Activated CD4-positive, alpha-beta T cell treated with anti-CD3 and anti-CD28 coated beads, Interleukin-2, amount 50 U/mL, for 4 hours (primary cell): ENCODE measurements around the gene E2F2.

ENCODE experiments used
- DNase-seq, 2 experiments: peaks; one replicate each; pipeline ENCODE4 v3.0.0-alpha.2; 2020

The E2F2 gene

DNA sequence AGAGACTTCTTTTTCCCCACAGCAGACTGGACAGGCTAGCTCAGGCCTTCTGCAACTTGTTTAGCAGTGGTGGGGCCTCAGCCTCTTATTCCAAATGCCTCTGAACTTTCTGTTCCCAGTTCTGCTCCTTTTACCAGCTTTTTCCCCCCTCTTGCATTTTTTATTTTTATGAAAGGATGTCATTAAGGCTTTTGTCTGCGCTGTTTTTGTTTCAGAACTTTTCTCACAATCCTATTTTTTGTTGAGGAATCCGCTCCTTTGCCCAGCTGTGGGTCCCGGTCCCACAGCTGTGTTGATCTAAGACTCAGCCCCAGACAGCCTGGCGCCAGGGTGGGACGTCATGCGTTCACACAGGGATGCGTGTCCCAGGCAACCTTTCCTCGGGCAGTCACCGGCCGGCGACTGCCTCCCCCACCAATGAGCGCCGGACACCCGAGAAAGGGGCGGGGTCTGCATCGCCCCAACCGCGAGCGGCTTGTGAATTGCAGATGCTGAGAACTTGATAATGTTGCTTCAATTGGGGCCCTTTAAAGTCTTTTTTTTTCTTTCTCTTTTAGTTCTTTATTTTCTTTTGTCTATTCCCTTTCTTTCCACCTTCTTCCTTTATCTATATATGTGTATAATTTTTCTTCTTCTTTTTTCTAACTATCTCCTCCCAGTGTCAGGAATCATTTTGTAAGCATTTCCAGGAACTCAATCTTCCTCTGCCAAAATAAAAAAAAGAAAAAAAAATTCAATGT lies 31.3 kb upstream of the E2F2 start:
- no peak for DNase-seq

- no peak for DNase-seq
These were observed 30.7 kb upstream of the E2F2 start for GRCh38 chr1:23561813-23562100.

DNA sequence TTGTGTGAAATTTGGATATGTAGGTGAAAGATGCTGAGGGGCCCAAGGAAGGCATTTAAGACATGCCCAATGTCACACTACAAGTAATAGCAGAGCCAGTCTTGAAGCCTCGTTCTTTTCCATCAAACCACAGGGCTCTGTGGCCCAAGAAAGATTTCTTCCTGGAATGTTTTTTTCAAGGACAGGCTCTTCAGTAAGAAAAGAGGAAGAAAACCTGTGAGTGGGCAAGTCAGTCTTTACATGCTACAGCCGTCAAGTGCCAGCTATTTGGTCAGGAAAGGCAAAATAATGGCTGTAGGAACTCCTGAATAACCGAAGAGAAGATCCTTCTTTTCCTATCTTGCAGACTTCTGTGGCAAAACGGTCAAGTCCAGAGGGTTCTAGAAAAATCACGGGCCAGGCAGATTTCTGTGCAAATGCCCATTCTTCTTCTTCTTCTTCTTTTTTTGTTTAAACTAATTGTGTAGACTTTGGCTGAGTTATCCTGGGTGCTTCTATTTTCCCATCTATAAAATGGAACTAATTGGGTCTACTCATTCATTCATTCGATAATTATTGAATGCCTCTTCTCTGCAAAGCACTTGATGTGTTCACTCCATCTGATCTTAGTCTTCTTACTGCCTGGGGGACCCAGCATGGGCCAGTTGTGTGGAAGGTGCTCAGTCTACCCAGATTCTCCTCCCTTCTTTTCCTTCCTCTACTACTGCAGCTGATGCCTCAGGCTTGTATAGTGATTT lies 30.2 kb upstream of the E2F2 start:
- no peak for DNase-seq

DNA sequence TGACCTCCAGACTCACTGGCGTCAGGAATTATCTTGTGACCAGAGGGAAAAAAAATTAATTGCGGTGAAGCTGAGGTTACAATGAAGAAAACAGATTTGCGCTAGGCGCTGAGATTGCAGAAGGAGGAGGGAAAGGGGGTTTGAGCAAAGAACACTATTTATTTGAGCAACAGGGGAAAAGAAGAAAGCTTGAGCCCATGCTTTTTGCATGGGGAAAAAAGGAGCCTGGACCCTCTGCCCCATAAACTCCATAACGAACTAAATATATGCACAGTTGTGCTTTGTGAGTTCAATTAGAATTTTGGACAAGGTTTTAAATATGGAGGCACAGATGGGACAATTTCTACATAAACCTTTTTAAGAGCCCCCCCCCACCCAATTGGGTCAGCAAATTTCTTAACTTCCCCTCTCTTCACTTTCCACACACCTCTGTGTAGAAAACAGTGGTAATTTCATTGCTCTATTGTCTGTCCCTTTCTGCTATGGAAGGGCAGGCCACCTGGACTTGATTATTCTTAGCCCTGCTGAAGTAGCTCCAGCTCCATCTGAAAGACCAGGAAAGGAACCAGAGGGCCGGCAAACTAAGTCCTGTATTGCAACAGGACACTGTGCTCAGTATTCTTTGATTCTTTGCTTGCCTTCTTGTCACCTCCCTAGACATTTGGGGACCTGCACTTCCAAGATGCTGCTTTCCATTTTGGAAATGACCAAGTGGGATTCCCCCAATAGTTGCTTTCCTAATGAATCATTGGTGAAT lies 29.1 kb upstream of the E2F2 start:
- DNase-seq: no peak

DNA sequence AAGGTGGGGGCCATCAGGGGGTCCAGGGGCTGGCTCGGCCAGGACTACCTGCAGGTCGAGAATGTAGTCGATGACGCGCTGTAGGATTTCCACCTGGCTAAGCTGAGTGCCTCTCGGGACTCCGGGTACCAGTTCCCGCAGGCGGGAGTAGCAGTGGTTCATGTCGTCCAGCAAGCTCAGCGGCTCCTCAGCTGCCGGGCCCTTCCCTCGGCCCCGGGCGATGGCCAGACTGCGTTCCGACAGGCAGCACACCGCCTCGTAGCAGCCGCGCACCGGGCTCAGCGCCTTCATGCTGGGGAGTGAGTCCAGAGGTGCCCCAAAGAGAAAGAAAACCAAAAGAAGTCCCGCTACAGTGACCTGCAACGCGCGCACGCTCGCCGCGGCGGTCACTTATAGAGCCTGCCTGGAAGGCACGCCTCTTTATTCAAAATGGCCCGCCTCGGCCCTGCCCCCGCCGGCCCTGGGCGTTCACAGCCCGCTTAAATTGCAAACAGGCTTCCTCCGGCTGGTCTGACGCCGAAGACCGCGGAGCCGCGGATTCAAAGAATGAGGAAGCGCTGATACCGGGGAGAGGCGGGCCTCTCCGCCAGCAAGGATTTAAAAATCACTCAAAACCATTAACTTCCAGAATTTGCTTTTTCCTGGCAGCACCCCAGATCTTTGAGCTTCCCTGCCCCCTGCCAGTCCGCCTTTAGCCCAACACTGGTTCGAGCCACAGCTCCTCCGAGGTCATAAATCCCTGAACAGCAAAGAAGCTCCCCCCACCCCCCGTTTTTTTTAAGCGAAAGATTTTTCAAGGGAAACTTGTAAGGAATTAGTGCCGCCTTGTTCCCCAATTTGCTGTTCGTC lies 28.3 kb upstream of the E2F2 start, which contains the start of gene ID3:
ID3 (minus strand) TSS at position 366 of the 849 bp plus-strand sequence; CDS start at position 291, 75 bp downstream.
- peak; percentile 87 to 90 for DNase-seq

DNA sequence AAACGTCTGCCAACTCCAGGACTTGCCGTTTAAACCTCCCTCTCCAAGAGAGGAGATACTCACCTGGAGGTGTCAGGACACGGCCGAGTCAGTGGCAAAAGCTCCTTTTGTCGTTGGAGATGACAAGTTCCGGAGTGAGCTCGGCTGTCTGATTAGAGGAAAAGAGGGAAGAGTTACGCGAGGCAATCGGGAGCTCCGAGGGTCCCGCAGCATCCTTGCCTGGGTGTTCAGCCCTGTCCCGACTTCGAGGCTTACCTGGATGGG lies 27.8 kb upstream of the E2F2 start:
- no peak for DNase-seq

DNA sequence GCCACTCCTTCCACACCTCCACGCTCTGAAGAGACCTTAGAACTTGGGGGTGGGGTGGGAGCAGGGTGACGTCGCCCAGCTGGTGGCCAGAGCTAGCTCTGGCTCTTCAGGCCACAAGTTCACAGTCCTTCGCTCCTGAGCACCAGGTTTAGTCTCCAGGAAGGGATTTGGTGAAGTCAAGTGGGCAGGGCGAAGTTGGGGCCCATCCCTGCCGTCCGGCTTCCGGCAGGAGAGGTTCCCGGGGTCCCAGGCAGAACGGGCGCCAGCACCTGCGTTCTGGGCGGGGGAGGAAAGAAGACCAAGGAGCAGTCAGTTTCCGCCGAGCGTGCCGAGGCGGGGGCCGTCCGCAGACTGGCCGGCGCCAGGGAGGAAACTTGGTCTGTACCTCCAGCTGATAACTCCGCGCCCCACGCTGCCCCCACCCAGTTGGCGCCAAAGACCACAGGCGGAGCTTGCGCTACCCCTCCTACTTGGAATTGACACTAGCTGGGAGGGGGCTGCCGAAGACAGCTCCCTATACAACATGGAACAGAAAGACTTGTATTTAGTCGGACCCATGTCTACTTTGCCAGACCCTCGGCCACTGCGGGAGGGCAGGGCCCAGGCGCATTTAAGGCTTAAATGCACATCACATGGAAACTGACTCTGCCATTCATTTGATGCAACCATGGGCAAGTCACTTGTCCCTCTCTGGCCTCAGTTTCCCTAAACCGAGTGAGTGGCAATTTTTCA lies 27.3 kb upstream of the E2F2 start:
- DNase-seq: no peak

- no peak for DNase-seq
These were observed 26.6 kb upstream of the E2F2 start for GRCh38 chr1:23557471-23558124.

DNA sequence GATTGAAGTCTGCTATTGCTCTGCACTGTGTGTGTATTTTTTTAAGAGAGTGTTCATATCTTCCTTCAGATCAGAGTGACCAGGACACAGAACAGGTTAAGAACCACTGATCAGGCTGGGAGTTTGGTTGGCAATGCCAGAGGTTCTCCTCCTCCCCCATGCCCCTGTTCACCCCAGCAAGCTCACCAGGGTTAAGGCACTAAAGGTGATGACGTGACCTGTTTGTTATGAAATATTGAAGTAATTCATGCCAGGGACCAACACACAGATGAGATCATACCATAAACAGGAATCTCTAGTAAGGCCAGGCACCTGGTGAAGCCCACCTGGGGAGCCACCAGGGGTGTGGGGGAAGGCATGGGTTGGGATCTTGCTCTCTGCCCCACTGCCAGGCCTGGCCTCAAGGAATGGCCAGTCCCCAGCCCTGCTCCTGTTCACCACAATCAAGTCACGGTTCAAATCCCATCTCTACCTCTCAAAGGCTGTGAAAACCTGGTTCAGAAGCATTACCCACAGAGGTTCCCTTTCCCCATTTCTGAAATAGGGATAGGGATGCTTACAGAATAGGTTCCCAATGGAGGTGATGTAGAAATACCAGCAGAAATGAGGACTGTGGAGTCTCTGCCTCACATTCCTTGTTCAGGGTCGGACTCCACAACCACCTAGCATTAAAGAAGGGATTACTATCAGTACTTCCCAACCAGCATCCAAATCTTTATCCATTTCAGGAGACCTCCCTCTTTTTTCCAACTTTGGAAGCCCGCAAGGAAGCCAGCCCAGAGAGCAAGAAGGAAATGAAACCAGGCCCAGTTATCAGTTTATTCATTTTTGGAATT lies 25.8 kb upstream of the E2F2 start:
- no peak for DNase-seq

DNA sequence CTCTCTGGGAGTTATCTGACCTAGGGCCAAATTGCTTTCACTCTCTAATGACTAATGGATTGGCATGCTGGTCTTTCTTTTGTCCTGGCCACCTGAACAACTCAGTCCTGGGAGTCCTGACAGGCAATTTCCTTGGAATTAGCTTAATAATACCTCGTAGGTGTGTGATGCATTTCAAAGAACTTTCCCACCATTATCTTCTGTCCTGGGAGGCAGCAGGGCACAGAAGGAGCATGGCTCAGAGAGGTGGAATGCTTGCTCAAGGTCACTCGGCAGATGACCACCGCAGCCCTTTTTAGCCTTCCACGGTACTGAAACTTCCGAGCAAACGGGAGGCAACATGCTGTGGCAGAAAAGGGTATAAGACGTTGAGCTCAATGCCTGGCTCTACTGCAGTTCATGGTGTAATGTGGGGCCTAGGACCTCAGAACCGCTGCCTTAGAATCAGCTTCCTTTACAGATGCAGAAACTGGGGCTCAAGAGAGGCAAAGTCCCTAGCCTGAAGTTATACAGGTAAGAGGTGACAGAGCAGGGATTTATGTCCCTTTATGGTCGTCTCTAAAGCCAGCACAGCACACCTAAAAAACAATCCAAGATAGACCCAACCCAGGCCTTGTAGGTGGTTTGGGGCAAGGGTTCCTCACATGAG lies 25.1 kb upstream of the E2F2 start:
- DNase-seq: no peak

DNA sequence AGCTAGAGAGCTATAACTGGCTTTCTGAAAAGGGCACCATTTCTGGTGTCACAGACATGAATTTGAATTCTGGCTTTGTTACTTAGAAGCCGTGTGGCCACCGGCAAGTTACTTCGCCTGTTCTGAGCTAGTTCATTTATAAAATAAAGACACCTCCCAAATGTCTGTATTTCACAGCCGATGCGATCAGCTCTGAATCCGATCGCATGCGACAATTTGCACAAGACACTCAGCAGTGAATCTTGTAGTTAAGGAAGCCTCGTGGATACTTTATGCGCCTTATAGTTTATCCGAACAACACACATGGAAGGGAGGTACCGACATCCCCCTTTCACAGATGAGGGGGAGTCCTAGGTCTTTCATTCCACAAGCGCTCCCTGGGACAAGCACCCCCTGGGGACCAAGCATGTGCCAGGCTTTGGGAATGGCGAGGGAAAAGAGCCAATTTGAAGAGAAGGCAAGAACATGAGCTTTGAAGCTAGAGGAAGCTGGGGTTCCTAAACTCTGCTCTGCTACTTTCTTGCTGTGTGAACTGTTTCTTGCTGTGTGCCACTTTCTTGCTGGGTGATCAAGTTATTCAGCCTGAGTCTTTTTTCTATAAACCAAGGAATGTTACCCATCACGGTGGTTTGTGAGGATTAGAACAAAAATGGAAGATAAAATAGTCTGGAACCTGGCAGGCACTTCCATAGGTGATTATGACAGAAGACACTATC lies 24.4 kb upstream of the E2F2 start:
- DNase-seq: no peak

DNA sequence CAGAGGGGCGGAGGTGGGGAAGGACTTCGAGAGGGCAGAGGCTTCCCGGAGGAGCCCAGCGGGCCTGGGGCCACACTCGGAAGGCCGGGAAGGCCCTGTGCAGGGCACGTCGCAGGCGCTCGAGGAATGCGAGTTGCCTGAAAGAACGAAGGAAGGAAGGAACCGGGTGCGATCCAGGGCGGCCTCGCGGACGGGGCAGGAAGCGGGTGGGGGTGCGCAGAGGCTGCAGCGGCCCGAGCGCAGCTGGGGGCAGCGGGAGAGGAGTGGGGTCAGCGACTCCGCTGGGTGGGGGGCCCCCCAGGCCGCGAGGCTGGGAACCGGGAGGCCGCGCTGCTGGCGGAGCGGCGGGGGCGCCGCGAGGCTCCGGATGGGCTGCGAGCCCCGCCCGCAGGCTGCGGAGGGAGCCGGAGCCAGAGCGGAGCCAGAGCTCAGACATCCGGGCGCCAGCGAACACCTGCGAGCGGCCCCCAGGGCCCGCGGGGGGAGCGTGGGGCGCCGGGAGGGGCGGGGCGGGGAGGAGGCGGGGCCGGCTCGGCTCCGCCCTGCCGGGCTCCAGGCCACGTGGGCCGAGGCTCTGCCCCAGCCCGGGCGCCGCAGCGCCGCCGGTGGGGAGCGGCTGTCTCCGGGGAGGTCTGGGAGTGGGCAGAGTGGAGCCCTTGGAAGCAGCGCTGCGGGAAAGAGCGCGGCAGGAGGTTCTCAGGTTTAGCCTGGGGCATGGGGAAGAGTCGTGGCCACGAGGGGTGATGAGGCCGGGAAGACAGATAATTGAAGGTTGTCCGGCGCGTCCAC lies 23.6 kb upstream of the E2F2 start:
- peak; percentile 76 to 79 for DNase-seq

- DNase-seq: no peak
These were observed 23.1 kb upstream of the E2F2 start for GRCh38 chr1:23554127-23554480.

- no peak for DNase-seq
These were observed 22.4 kb upstream of the E2F2 start for GRCh38 chr1:23553231-23554126.

DNA sequence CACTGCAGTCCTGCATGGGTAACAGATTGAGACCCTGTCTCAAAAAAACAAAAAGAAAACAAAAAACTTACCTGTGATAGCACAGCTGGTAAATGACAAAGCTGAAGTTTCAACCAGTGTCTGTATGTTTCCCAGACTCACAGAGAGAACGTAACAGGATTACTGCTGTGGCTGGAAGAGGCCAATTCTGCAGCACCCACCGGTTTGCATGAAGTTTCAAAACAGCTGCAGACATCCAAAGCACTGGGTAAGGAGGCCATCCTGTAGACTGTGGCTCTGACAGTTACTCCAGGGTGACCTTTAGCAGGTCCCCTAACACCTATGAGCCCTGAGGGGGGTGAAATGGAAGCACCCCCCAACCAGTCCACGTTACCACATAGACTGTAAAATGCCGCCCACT lies 20.8 kb upstream of the E2F2 start:
- no peak for DNase-seq

DNA sequence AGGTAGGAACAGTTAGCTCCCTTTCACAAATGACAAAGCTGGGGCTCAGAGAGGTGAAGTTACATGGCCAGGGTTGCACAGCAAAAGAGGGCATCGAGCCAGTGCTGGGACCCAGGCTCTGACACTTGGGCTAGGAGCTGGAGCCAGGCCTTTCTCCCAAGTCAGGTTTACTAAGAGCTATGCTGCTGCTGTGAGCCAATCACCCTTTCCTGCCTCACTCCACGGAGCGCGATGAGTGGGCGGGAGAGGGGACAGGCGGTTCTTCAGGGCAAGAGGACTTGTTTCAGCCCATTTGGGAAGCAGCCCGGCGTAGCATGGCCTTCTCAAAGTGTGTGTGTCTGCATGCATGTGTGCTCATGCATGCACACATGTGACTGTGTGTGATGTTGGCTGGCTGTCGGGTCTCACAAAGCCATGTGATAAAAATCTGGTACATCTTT lies 17.7 kb upstream of the E2F2 start:
- DNase-seq: no peak

- no peak for DNase-seq
These were observed 16.0 kb upstream of the E2F2 start for GRCh38 chr1:23546897-23547584.
